RWPE1 (cell line): ENCODE results near the gene NYNRIN.

Source experiments
- CTCF ChIA-PET: fragments of 350-600 bp; sonication (Branson Sonifier 250); formaldehyde crosslinking; extraction: SDS; loops from one replicate; lab custom pipeline; 2021; lab: Yijun Ruan, JAX
- POLR2A ChIA-PET: fragments of 400-600 bp; formaldehyde crosslinking; extraction: SDS; loops from one replicate; lab custom pipeline; 2020; ENCODE audit warnings: antibody characterized with exemption; ENCODE audit not compliant: low non-redundant PET; lab: Yijun Ruan, JAX
- DNase-seq: peaks from one replicate; pipeline ENCODE4 v3.0.0; 2012; ENCODE audit warnings: low spot score
- H3K27ac ChIP-seq: fragments of 450-650 bp; 2 replicates; pipeline ENCODE4 v1.5.1; 2017
- TF ChIP-seq, protein P1 (sequence below): fragments of 450-650 bp; conservative IDR thresholded peaks from 2 replicates; pipeline ENCODE4 v1.5.1; 2017; ENCODE audit warnings: low read depth, mild to moderate bottlenecking

NYNRIN gene

GRCh38 chr14:24395609-24396582 lies 2.9 kb upstream of the NYNRIN start:
- POLR2A ChIA-PET = interaction anchor here (0.6 to 1.1 kb wide), 2 partner anchors 35 to 248 kb away, joined by 3 read pairs; no protein-coding TSS in a partner anchor
- no peak for DNase-seq

DNA sequence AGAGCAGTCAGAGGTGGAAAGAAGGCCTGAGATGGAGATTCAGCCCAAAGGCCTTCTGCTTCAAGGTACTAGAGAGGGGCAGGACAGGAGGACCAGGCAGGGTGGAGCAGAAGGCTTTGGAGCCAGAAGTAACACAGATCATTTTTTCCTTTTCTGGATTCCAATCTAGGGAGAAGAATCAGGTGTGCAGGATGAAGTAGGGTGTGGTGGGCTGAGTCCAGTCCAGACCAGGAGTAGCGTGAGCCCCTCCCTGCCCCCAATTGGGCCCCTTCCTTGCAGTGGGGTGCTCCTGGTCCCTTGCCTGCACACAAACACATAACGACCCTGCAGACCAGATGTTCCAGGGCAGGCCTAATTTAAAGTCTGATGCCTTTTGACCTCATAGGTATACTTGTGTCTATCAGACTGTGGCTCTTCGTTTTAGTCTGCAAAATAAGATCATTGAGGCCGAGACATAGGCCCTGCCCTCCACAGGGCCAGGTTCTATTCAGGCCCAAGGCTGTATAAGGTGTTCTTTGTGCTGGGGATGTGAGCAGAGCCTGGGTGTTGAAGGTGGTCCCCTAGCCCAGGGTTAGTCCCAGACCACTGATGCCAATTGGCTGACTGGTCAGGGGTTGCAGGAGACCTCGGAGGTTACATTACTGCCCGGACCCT lies 1.0 kb upstream of the NYNRIN start:
- no peak overlapping the region for H3K27ac ChIP-seq
- ChIA-PET POLR2A (no interaction called here), CTCF (interaction anchor here (0.5 kb wide), 1 partner anchor 12 kb away, joined by 3 read pairs; no protein-coding TSS in a partner anchor)
- TF ChIP-seq, protein P1, sequence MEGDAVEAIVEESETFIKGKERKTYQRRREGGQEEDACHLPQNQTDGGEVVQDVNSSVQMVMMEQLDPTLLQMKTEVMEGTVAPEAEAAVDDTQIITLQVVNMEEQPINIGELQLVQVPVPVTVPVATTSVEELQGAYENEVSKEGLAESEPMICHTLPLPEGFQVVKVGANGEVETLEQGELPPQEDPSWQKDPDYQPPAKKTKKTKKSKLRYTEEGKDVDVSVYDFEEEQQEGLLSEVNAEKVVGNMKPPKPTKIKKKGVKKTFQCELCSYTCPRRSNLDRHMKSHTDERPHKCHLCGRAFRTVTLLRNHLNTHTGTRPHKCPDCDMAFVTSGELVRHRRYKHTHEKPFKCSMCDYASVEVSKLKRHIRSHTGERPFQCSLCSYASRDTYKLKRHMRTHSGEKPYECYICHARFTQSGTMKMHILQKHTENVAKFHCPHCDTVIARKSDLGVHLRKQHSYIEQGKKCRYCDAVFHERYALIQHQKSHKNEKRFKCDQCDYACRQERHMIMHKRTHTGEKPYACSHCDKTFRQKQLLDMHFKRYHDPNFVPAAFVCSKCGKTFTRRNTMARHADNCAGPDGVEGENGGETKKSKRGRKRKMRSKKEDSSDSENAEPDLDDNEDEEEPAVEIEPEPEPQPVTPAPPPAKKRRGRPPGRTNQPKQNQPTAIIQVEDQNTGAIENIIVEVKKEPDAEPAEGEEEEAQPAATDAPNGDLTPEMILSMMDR = no peak
- DNase-seq = no peak

More at GRCh38 chr14:24395609-24396582, 2.9 kb upstream of the NYNRIN start:
- H3K27ac ChIP-seq = peak overlapping the region; percentile 78
- TF ChIP-seq, protein P1 = no peak
- CTCF ChIA-PET = interaction anchor here (1.2 kb wide), 1 partner anchor 13 kb away, joined by 3 read pairs; no protein-coding TSS in a partner anchor

GRCh38 chr14:24398293-24398652 lies 530 bp upstream of the NYNRIN start:
- no peak overlapping the region for H3K27ac ChIP-seq
- no peak for DNase-seq
- TF ChIP-seq, protein P1 = no peak
- CTCF ChIA-PET = no interaction called here
- POLR2A ChIA-PET = no interaction called here

GRCh38 chr14:24399447-24399822 lies 632 bp downstream of the NYNRIN start:
- CTCF ChIA-PET = no interaction called here
- no peak overlapping the region for H3K27ac ChIP-seq
- TF ChIP-seq, protein P1 = no peak
- POLR2A ChIA-PET = no interaction called here
- DNase-seq = no peak

GRCh38 chr14:24399999-24400718 lies 1.4 kb downstream of the NYNRIN start:
- CTCF ChIA-PET = no interaction called here
- TF ChIP-seq, protein P1 = no peak

More at GRCh38 chr14:24399999-24400718, 1.4 kb downstream of the NYNRIN start:
- H3K27ac ChIP-seq = no peak overlapping the region
- POLR2A ChIA-PET = no interaction called here
- no peak for DNase-seq
